OCI-LY7 (cell line): ENCODE data around the gene PHACTR1.

ENCODE experiments used
- CTCF ChIP-seq: fragments of 200-600 bp; sonication (generic); conservative IDR thresholded peaks from 2 replicates; pipeline ENCODE4 v1.5.1; 2014; ENCODE audit warnings: mild to moderate bottlenecking, antibody characterized with exemption, low read length, moderate library complexity, mixed read lengths
- EZH2phosphoT487 ChIP-seq: fragments of 200-600 bp; sonication (generic); IDR thresholded peaks from 2 replicates; pipeline ENCODE4 v1.6.1; 2018; ENCODE audit warnings: low read depth, borderline replicate concordance, mild to moderate bottlenecking, mixed run types, antibody characterized with exemption, low read length, moderate library complexity, mixed read lengths

DNA sequence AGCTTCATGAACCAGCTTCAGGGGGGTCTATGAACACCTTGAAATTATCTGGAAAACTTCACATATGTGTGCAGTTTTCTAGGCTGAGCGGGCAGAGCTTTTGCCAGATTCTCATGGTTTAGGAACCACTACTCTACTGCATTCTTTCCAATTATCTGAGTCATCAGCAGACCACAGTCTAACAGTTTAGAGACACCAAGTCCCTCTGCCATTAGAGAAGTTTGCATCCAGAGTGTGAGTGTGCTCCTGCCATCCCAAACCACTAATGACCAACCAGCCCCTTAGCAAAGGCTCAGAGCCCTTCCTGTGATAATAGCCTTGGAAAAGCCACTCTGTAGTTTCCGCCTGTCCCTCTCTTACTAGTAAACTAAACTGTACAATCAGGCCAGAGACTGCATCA, 96.8 kb downstream of the PHACTR1 start:
- TF ChIP-seq EZH2phosphoT487 (no peak), CTCF (no peak)
